Measurements from ENCODE around the gene IGFBPL1. TPM values are rescaled to one million over a fixed set of nuclear protein-coding genes. Genes with fewer than 3 reads are reported as not detected.
A peak's percentile ranks its signal among the peaks of the same experiment; 100 is the strongest.

The IGFBPL1 gene
- total RNA-seq, 4 donors from 2014 or later, result not detected

GRCh38 chr9:38390442-38390841 is 33.8 kb downstream of the IGFBPL1 start:
- no peak for TF ChIP-seq EP300 (IDR thresholded peaks at IDR 0.05; ENCODE audit: low read depth)
- no peak for TF ChIP-seq CTCF (IDR thresholded peaks at IDR 0.05)
- TF ChIP-seq POLR2AphosphoS5 (IDR thresholded peaks at IDR 0.05), result no peak
- no peak for TF ChIP-seq POLR2A (IDR thresholded peaks at IDR 0.05)
- no peaks in the 10 kb centered on the region for H3K27me3 ChIP-seq
- in situ Hi-C loops (cut with MboI; ENCODE audit: low pct_ligation_motif_present in 1 of 4, low pct_unique_long_range_greater_than_20kb in 1 of 4, low sequenced_read_pairs in 3 of 4), result no loop called here
- WGBS, 2 donors (ENCODE audit: low coverage in 1 of 2), result 79% methylated on average over 1 of the region's 1 CpG; no CpG with 5 or more reads in 1 of the 2 donors
- H3K36me3 ChIP-seq, result no peaks in the 10 kb centered on the region
- H3K9me3 ChIP-seq, result no peaks in the 10 kb centered on the region
- intact Hi-C loops (cut with DNase I; ENCODE audit: low total_unique reads), result loop anchor here (10.0 kb wide), 1 partner anchor 316 kb away; no protein-coding TSS in a partner anchor
- peaks cover 15 to 65% (median 25%) of the 10 kb centered on the region in 4 donors for H3K4me1 ChIP-seq
- no peak overlapping the region for H3K4me3 ChIP-seq
- H3K27ac ChIP-seq, result peak overlapping the region; percentile 67 to 89 (median 82)
- DNase-seq, result no peak

- H3K27me3 ChIP-seq, result no peaks in the 10 kb centered on the region
- no peak overlapping the region for H3K4me3 ChIP-seq
- H3K4me1 ChIP-seq, result peaks cover 8 to 59% (median 23%) of the 10 kb centered on the region in 4 donors
- 36 to 43% methylated on average over 3 to 4 of the region's 4 CpGs for WGBS, 2 donors (ENCODE audit: low coverage in 1 of 2)
- intact Hi-C loops (cut with DNase I; ENCODE audit: low total_unique reads) (no loop called here), in situ Hi-C loops (cut with MboI; ENCODE audit: low pct_ligation_motif_present in 1 of 4, low pct_unique_long_range_greater_than_20kb in 1 of 4, low sequenced_read_pairs in 3 of 4) (no loop called here)
- H3K36me3 ChIP-seq, result no peaks in the 10 kb centered on the region
- no peak for DNase-seq
- peak overlapping the region; percentile 67 to 89 (median 82) for H3K27ac ChIP-seq
- TF ChIP-seq CTCF (IDR thresholded peaks at IDR 0.05) (no peak), POLR2A (IDR thresholded peaks at IDR 0.05) (no peak), POLR2AphosphoS5 (IDR thresholded peaks at IDR 0.05) (peak in 2 of 3 donors; percentile 4 to 33), EP300 (IDR thresholded peaks at IDR 0.05; ENCODE audit: low read depth) (peak; percentile 79)
- H3K9me3 ChIP-seq, result no peaks in the 10 kb centered on the region
These were observed 34.9 kb downstream of the IGFBPL1 start for GRCh38 chr9:38389313-38389712.

- WGBS, 2 donors (ENCODE audit: low coverage in 1 of 2), result 0 to 51% methylated on average over 1 to 7 of the region's 7 CpGs
- in situ Hi-C loops (cut with MboI; ENCODE audit: low pct_ligation_motif_present in 1 of 4, low pct_unique_long_range_greater_than_20kb in 1 of 4, low sequenced_read_pairs in 3 of 4), result no loop called here
These were observed 35.7 kb downstream of the IGFBPL1 start for GRCh38 chr9:38388283-38389223.

More at GRCh38 chr9:38388283-38389223, 35.7 kb downstream of the IGFBPL1 start:
- no peak for TF ChIP-seq CTCF (IDR thresholded peaks at IDR 0.05)
- no peak for TF ChIP-seq POLR2A (IDR thresholded peaks at IDR 0.05)
- peak; percentile 16 to 32 (median 29) for TF ChIP-seq POLR2AphosphoS5 (IDR thresholded peaks at IDR 0.05)
- TF ChIP-seq EP300 (IDR thresholded peaks at IDR 0.05; ENCODE audit: low read depth), result no peak
- no peak for DNase-seq
- H3K27me3 ChIP-seq, result no peaks in the 10 kb centered on the region
- no peak overlapping the region for H3K4me3 ChIP-seq
- peak overlapping the region; percentile 67 to 89 (median 82) for H3K27ac ChIP-seq
- H3K36me3 ChIP-seq, result no peaks in the 10 kb centered on the region
- H3K9me3 ChIP-seq, result no peaks in the 10 kb centered on the region
- peaks cover 3 to 51% (median 20%) of the 10 kb centered on the region in 4 donors for H3K4me1 ChIP-seq
- intact Hi-C loops (cut with DNase I; ENCODE audit: low total_unique reads), result no loop called here
